WERI-Rb-1 (cell line): ENCODE results near the gene C1QTNF5.

Experiments used
- DNase-seq: peaks from one replicate; pipeline ENCODE4 v3.0.0-alpha.2; 2020
- H3K27ac ChIP-seq: fragments of 250-450 bp; sonication (Bioruptor Pico); 2 replicates; pipeline ENCODE4 v1.5.1; 2020; ENCODE audit warnings: mild to moderate bottlenecking, moderate library complexity
- H3K27me3 ChIP-seq: fragments of 250-450 bp; sonication (Bioruptor Pico); 2 replicates; pipeline ENCODE4 v1.5.1; 2021; ENCODE audit warnings: mild to moderate bottlenecking, low read depth, moderate library complexity; ENCODE audit not compliant: insufficient read depth, severe bottlenecking
- H3K36me3 ChIP-seq: fragments of 250-450 bp; sonication (Bioruptor Pico); 2 replicates; pipeline ENCODE4 v1.5.1; 2020; ENCODE audit warnings: mild to moderate bottlenecking, moderate library complexity
- H3K4me3 ChIP-seq: 2 replicates; pipeline ENCODE4 v1.5.1; 2011; ENCODE audit warnings: low read depth, mild to moderate bottlenecking, control low read depth, low read length
- H3K9me3 ChIP-seq: fragments of 250-450 bp; sonication (Bioruptor Pico); 2 replicates; pipeline ENCODE4 v1.5.1; 2021; ENCODE audit warnings: mild to moderate bottlenecking, moderate library complexity; ENCODE audit not compliant: severe bottlenecking
- TF ChIP-seq, protein P1 (sequence below): IDR thresholded peaks from 2 replicates; pipeline ENCODE4 v1.5.1; 2011; ENCODE audit warnings: low read depth, mild to moderate bottlenecking, control low read depth, inconsistent platforms, low read length

C1QTNF5 gene

DNA sequence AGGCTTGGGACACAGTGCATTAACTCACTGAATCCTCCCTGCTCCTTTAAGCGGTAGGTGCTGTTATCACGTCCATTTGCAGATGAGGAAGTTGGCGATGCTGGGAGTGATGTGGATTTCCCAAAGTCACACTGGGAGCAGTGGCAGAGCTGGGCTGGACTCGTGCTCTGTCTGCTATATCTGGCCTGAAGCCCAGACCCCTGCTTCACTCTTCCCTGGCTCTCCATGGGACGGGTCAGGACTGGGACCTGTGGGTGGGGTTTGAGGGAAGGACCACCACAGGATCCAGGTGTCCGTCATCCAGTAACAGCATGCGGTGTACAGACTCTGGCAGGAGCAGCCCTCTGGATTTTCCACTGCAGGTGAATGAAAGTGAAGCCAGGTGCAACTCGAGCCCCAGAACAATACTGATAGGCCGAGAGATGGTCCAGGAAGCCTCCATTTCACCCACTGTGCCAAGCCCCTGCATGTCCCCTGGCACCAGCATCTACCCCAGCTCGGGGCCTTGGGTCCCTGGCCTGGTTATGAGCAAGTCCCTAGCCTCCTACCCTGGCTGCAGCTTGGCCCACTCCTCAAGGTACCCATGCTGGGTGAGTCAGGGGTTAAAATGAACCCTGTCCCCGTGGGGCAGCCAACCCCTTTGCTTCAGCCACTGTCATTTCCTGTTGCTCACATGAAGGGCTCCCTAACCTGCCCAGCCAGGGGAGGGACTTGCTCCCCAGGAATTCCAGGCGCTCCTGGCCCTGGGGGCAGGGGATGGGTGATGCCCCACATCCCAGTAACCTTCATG, 36.6 kb upstream of the C1QTNF5 start:
- no peak overlapping the region for H3K4me3 ChIP-seq
- no peaks in the 10 kb centered on the region for H3K36me3 ChIP-seq
- H3K27me3 ChIP-seq: no peaks in the 10 kb centered on the region
- no peaks in the 10 kb centered on the region for H3K9me3 ChIP-seq
- DNase-seq: no peak
- H3K27ac ChIP-seq: peak overlapping the region; percentile 46; the same call in 1 of the 2 replicates
- TF ChIP-seq, protein P1, sequence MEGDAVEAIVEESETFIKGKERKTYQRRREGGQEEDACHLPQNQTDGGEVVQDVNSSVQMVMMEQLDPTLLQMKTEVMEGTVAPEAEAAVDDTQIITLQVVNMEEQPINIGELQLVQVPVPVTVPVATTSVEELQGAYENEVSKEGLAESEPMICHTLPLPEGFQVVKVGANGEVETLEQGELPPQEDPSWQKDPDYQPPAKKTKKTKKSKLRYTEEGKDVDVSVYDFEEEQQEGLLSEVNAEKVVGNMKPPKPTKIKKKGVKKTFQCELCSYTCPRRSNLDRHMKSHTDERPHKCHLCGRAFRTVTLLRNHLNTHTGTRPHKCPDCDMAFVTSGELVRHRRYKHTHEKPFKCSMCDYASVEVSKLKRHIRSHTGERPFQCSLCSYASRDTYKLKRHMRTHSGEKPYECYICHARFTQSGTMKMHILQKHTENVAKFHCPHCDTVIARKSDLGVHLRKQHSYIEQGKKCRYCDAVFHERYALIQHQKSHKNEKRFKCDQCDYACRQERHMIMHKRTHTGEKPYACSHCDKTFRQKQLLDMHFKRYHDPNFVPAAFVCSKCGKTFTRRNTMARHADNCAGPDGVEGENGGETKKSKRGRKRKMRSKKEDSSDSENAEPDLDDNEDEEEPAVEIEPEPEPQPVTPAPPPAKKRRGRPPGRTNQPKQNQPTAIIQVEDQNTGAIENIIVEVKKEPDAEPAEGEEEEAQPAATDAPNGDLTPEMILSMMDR: no peak

DNA sequence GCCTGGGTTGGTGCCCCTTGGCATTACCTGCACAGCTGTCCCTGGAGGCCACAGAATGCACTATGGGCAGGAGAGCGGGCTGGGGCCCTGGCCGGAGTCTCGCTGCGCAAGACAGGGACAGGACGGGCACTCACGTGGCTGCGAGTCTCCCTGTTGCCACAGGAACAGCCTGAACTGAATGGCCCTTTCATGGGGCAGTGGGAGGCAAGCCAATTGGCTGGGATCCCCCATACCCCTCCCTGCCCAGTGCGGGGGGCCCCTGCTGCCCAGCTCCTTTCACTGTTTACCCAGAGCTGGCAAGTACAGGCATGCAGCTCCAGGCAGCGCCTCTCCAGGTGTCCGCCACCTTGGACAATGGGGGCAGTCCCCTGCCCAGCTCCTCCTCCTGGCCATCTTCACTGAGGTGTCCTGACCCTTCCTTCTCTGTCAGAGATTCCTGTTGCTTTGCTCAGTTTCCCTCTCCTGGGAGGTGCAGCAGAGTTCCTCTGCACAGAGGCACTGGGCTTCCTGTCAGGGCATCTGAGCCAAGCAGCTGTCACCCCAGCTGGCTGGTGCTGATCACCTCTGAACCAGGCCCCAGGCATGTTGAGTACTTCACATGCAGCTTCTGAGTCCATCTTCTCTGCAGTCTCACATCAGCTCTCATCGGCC, 35.6 kb upstream of the C1QTNF5 start:
- Histone ChIP-seq H3K36me3 (no peaks in the 10 kb centered on the region), H3K4me3 (no peak overlapping the region), H3K9me3 (no peaks in the 10 kb centered on the region), H3K27ac (peak overlapping the region; percentile 48), H3K27me3 (no peaks in the 10 kb centered on the region)
- no peak for DNase-seq
- TF ChIP-seq, protein P1: no peak

DNA sequence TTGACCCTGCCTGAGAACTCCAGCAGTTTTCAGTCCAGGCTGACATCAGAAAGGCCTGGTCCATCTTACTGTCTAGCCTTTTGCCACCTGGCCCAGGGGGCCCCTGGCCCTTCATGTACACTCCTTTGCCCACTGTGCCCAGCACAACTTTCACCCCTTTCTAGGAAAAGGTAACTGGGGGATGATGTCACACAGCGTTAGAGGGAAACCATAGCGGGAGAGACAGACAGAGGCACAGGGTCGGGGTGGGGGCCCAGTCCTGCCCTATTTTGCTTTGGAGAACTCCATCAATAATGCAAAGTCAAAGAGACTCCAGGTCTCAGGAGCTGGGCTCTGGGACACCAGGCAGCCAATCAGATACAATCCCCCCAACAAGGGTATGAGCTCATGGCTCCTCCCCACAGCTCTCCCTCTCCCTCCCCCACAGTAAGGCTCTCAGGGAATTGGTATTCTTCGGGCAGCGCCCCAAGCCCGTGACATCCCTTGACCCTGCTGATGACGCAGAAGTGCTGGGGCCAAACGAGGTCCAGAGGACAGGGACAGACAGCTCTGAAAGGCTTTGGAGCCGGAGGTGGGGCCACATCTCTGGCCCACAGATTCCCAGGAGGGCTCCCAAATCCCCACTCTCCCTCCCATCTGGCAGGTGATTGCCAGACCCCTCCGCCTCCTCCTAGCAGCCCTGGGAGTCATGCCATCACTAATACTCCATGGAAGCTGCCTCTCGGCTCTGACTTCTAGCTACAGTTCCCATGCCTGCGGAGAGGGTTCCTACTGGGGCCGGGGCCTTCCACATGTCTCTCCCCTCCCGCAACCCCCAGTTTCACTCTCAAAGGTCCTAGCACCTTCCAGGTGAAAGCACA, 34.9 kb upstream of the C1QTNF5 start:
- Histone ChIP-seq H3K27me3 (no peaks in the 10 kb centered on the region), H3K9me3 (no peaks in the 10 kb centered on the region), H3K36me3 (no peaks in the 10 kb centered on the region), H3K4me3 (no peak overlapping the region), H3K27ac (peak overlapping the region; percentile 48)
- TF ChIP-seq, protein P1: no peak
- DNase-seq: peak; percentile 85

DNA sequence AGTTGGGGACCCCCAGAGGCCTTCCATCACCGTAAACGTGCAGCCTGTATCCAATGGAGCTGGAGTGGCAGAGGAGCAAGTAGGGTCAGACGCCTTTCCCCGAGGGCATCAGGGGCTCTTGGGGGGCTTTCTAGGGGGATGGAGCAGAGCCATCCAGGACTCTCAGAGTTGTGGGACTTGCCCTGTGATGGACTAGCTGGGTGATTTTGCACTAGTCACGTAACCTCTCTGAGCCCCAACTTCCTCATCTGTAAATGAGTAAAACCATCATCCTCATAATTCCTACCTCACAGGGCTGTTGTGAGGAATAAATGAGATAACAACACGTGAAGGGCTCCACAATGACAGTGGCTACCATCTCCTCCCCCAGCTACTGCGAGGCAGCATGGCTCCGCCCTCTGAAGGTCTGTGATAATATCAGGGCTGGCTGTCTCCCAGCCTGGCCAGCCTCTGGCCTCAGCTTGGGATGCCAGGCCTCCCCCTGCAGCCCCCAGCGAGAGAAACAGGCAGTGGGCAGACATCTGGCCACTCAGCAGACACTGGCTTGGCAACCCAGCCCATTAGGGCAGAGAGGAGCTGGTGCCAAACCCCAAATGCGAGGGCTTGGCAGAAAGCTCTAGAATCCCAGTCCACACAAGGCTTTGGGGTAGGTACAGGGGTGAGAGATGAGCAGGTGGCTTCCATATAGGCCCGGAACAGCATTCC, 34.1 kb upstream of the C1QTNF5 start:
- no peaks in the 10 kb centered on the region for H3K9me3 ChIP-seq
- DNase-seq: no peak
- no peaks in the 10 kb centered on the region for H3K27me3 ChIP-seq
- TF ChIP-seq, protein P1: no peak
- H3K4me3 ChIP-seq: no peak overlapping the region
- H3K36me3 ChIP-seq: no peaks in the 10 kb centered on the region
- H3K27ac ChIP-seq: peak overlapping the region; percentile 48

DNA sequence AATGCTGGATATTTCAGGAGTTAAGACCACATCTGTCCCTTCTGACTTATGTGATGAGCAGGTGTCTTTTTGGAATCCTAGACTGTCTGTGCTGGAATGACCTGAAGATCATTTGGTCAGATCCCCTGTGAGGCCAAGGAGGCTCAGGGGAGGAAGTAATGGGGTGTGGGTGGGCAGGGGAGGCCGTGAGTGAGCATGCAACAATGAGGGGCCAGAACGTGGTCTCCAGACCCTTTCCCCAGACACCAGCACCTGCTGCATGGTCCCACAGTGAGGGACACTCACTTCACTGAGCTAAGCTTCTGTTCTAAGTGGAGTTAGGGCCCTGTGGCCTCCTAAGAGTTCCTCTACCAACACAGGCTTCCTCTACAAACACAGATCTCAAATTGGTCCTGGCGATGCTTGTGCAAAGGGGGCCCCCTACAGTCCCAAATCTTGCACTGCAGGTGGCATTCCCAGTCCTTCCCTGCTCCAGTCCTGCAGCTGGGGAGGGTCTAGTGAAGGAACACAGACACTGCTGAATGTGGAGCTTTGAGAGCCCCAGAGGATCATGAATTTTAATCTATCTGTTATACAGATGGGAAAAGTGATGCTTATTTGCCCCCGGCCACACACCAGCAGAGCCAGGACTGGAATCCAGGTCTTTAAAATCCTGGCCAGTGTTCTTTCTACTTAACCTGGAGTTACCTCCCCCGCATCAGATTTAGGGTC, 33.4 kb upstream of the C1QTNF5 start:
- peak; percentile 86 for DNase-seq
- Histone ChIP-seq H3K27ac (no peak overlapping the region), H3K27me3 (no peaks in the 10 kb centered on the region), H3K4me3 (no peak overlapping the region), H3K36me3 (no peaks in the 10 kb centered on the region), H3K9me3 (no peaks in the 10 kb centered on the region)
- TF ChIP-seq, protein P1: peak; percentile 91
